Skeletal muscle satellite cell (primary cell): ENCODE results near the gene MB21D2. TPM values are rescaled to one million over a fixed set of nuclear protein-coding genes. Genes with fewer than 3 reads are reported as not detected.
"Not testable (repeated sequence)": the region's sequence is repeated elsewhere in the genome, so short reads cannot be mapped to it uniquely, and the experiment has no call there.

ENCODE experiments used
- H3K27me3 ChIP-seq: 2 replicates; pipeline ENCODE4 v1.7.0; 2013; ENCODE audit warnings: low read length; ENCODE audit not compliant: control insufficient read depth, insufficient read depth
- H3K36me3 ChIP-seq: 2 replicates; pipeline ENCODE4 v1.7.0; 2013; ENCODE audit warnings: mild to moderate bottlenecking, control low read depth, low read length; ENCODE audit not compliant: insufficient read depth
- H3K4me1 ChIP-seq: 2 replicates; pipeline ENCODE4 v1.7.0; 2013; ENCODE audit warnings: low read length; ENCODE audit not compliant: control insufficient read depth, insufficient read depth
- H3K4me2 ChIP-seq: 2 replicates; pipeline ENCODE4 v1.7.0; 2013; ENCODE audit warnings: mild to moderate bottlenecking, low read length
- H3K4me3 ChIP-seq: 2 replicates; pipeline ENCODE4 v1.7.0; 2013; ENCODE audit warnings: low read length
- H3K9ac ChIP-seq: 2 replicates; pipeline ENCODE4 v1.7.0; 2013; ENCODE audit warnings: mild to moderate bottlenecking, low read depth, low read length, moderate library complexity
- H3K9me3 ChIP-seq: replicated peaks from 2 replicates; pipeline ENCODE4 v1.7.0; 2013; ENCODE audit warnings: mild to moderate bottlenecking, control low read depth, low read length
- total RNA-seq: library from RNA; depleted of rRNA; stranded (reverse); fragments of >200 nt; gene quantifications from 2 replicates; pipeline ENCODE4 v1.2.3, GENCODE V29; 2012; rRNA removed

MB21D2 gene
- 7.2 and 7.6 TPM in 2 replicates for total RNA-seq

GRCh38 chr3:192917404-192918274 lies at the start of gene MB21D2:
Gene MB21D2 (minus strand): TSS chr3:192917856. CDS start chr3:192917840, 16 bp downstream.
- Histone ChIP-seq H3K4me3 (peak within 1 kb of the TSS; percentile 98), H3K9ac (peak within 1 kb of the TSS; percentile 92), H3K4me1 (peaks cover 5% of the 10 kb centered on the region), H3K27me3 (no peaks in the 10 kb centered on the region), H3K4me2 (peak within 1 kb of the TSS; percentile 95), H3K36me3 (no peaks in the 10 kb centered on the region), H3K9me3 (no peaks in the 10 kb centered on the region)

- not testable (repeated sequence) for H3K9ac ChIP-seq, H3K27me3 ChIP-seq, H3K9me3 ChIP-seq, H3K4me1 ChIP-seq, H3K36me3 ChIP-seq, H3K4me2 ChIP-seq, H3K4me3 ChIP-seq
Measured at GRCh38 chr3:192964959-192965719, 47.5 kb upstream of the MB21D2 start.

GRCh38 chr3:192959773-192960172 lies 42.1 kb upstream of the MB21D2 start:
- H3K4me3 ChIP-seq = no peak overlapping the region

GRCh38 chr3:192958219-192958872 lies 40.7 kb upstream of the MB21D2 start:
- Histone ChIP-seq H3K27me3 (no peaks in the 10 kb centered on the region), H3K36me3 (no peaks in the 10 kb centered on the region), H3K4me1 (peaks cover 18% of the 10 kb centered on the region), H3K4me3 (peak overlapping the region; percentile 15), H3K4me2 (peak overlapping the region; percentile 77), H3K9me3 (no peaks in the 10 kb centered on the region), H3K9ac (peak overlapping the region; percentile 58)

More at GRCh38 chr3:192959773-192960172, 42.1 kb upstream of the MB21D2 start:
- H3K27me3 ChIP-seq = no peaks in the 10 kb centered on the region
- H3K4me2 ChIP-seq = no peak overlapping the region
- H3K9me3 ChIP-seq = no peaks in the 10 kb centered on the region
- no peak overlapping the region for H3K9ac ChIP-seq
- no peaks in the 10 kb centered on the region for H3K36me3 ChIP-seq
- H3K4me1 ChIP-seq = peaks cover 18% of the 10 kb centered on the region

- Histone ChIP-seq H3K4me1 (peaks cover 18% of the 10 kb centered on the region), H3K4me3 (peak overlapping the region; percentile 33), H3K36me3 (no peaks in the 10 kb centered on the region), H3K27me3 (no peaks in the 10 kb centered on the region), H3K9ac (peak overlapping the region; percentile 58), H3K4me2 (peak overlapping the region; percentile 77), H3K9me3 (no peaks in the 10 kb centered on the region)
Measured at GRCh38 chr3:192957441-192958021, 39.9 kb upstream of the MB21D2 start.

GRCh38 chr3:192953926-192954325 lies 36.3 kb upstream of the MB21D2 start:
- no peak overlapping the region for H3K4me3 ChIP-seq
- no peaks in the 10 kb centered on the region for H3K27me3 ChIP-seq
- H3K4me2 ChIP-seq = no peak overlapping the region
- no peaks in the 10 kb centered on the region for H3K9me3 ChIP-seq
- H3K4me1 ChIP-seq = peaks cover 18% of the 10 kb centered on the region
- H3K36me3 ChIP-seq = no peaks in the 10 kb centered on the region
- no peak overlapping the region for H3K9ac ChIP-seq

- Histone ChIP-seq H3K4me3 (no peak overlapping the region), H3K27me3 (no peaks in the 10 kb centered on the region), H3K4me2 (no peak overlapping the region), H3K4me1 (no peaks in the 10 kb centered on the region), H3K9me3 (no peaks in the 10 kb centered on the region), H3K36me3 (no peaks in the 10 kb centered on the region), H3K9ac (no peak overlapping the region)
Measured at GRCh38 chr3:192947421-192947820, 29.8 kb upstream of the MB21D2 start.

- no peak overlapping the region for H3K4me2 ChIP-seq
- H3K27me3 ChIP-seq = peaks cover 5% of the 10 kb centered on the region
- H3K36me3 ChIP-seq = no peaks in the 10 kb centered on the region
- no peaks in the 10 kb centered on the region for H3K4me1 ChIP-seq
- no peak overlapping the region for H3K9ac ChIP-seq
- no peaks in the 10 kb centered on the region for H3K9me3 ChIP-seq
- no peak overlapping the region for H3K4me3 ChIP-seq
Measured at GRCh38 chr3:192943393-192943792, 25.7 kb upstream of the MB21D2 start.

GRCh38 chr3:192942625-192943024 lies 25.0 kb upstream of the MB21D2 start:
- Histone ChIP-seq H3K4me1 (no peaks in the 10 kb centered on the region), H3K4me3 (no peak overlapping the region), H3K4me2 (no peak overlapping the region), H3K27me3 (peaks cover 5% of the 10 kb centered on the region), H3K9me3 (no peaks in the 10 kb centered on the region), H3K36me3 (no peaks in the 10 kb centered on the region), H3K9ac (no peak overlapping the region)

GRCh38 chr3:192940129-192940528 lies 22.5 kb upstream of the MB21D2 start:
- H3K9ac ChIP-seq = no peak overlapping the region
- H3K4me1 ChIP-seq = no peaks in the 10 kb centered on the region
- H3K4me3 ChIP-seq = no peak overlapping the region
- no peaks in the 10 kb centered on the region for H3K9me3 ChIP-seq
- H3K27me3 ChIP-seq = peaks cover 5% of the 10 kb centered on the region
- no peak overlapping the region for H3K4me2 ChIP-seq
- H3K36me3 ChIP-seq = no peaks in the 10 kb centered on the region

- H3K4me2 ChIP-seq = no peak overlapping the region
- H3K27me3 ChIP-seq = no peaks in the 10 kb centered on the region
- no peaks in the 10 kb centered on the region for H3K9me3 ChIP-seq
- H3K36me3 ChIP-seq = no peaks in the 10 kb centered on the region
- no peaks in the 10 kb centered on the region for H3K4me1 ChIP-seq
- H3K4me3 ChIP-seq = no peak overlapping the region
- H3K9ac ChIP-seq = no peak overlapping the region
Measured at GRCh38 chr3:192935441-192935840, 17.8 kb upstream of the MB21D2 start.
